ENCODE measurements around the gene CBFA2T2. TPM values are rescaled to one million over a fixed set of nuclear protein-coding genes. Genes with fewer than 3 reads are reported as not detected.
"Not testable (repeated sequence)": the region's sequence is repeated elsewhere in the genome, so short reads cannot be mapped to it uniquely, and the experiment has no call there.

The CBFA2T2 gene
- polyA plus RNA-seq, 1 donor (not counting 4 experiments of a cell fraction or from before 2014, with no cell fraction given): 6.8 TPM

DNA sequence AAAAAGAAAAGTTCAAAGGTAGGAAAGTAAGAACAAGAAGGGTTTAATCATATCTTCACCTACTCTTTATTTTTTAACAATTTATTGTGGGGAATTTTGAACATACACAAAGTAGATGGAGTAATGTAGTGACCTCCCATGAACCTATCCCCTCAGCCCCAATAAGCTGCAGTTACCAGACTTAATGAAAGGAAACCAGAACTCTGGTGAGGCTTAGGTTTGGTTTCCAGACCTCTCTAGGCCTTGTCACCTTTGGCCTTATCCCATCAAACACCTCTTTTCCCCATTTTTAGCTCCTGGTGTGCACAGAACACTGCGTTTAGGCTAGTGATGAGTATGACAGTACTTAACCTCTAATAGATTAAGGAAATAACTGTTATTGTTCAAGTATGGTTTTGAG, 42.0 kb downstream of the CBFA2T2 start:
- DNase-seq (ENCODE audit: low read depth, low spot score) (no peak), FAIRE-seq (no peak)
- Histone ChIP-seq H3K4me2 (ENCODE audit: control insufficient read depth, extremely low read depth, insufficient read depth, low read depth, low read length) (no peak overlapping the region), H3K4me3 (ENCODE audit: control insufficient read depth in 2 of 3, extremely low read depth in 1 of 3, insufficient read depth in 2 of 3, low read depth in 1 of 3, low read length in 3 of 3) (no peak overlapping the region), H2AFZ (ENCODE audit: control insufficient read depth, low read length) (no peak overlapping the region), H3K9ac (ENCODE audit: control insufficient read depth, extremely low read depth, insufficient read depth, low read length) (no peak overlapping the region), H3K4me1 (ENCODE audit: control insufficient read depth, extremely low read depth, insufficient read depth, low read length) (no peaks in the 10 kb centered on the region), H3K36me3 (ENCODE audit: control insufficient read depth in 2 of 2, extremely low read depth in 1 of 2, insufficient read depth in 2 of 2, low read length in 2 of 2) (no peaks in the 10 kb centered on the region), H3K27me3 (ENCODE audit: control insufficient read depth, extremely low read depth, insufficient read depth, low read length) (no peaks in the 10 kb centered on the region), H3K9me3 (ENCODE audit: control insufficient read depth, low read depth, low read length) (no peaks in the 10 kb centered on the region), H3K27ac (ENCODE audit: control insufficient read depth, insufficient read depth, low read length) (no peak overlapping the region), H4K20me1 (ENCODE audit: control insufficient read depth, extremely low read depth, insufficient read depth, low read length) (no peaks in the 10 kb centered on the region), H3K79me2 (ENCODE audit: control insufficient read depth, insufficient read depth, low read length) (peaks cover 3% of the 10 kb centered on the region), H3K9me1 (ENCODE audit: control insufficient read depth, extremely low read depth, insufficient read depth, low read length) (no peaks in the 10 kb centered on the region)
- TF ChIP-seq EZH2 (IDR thresholded peaks at IDR 0.05; ENCODE audit: low read length): no peak
- TF ChIP-seq, protein P1, sequence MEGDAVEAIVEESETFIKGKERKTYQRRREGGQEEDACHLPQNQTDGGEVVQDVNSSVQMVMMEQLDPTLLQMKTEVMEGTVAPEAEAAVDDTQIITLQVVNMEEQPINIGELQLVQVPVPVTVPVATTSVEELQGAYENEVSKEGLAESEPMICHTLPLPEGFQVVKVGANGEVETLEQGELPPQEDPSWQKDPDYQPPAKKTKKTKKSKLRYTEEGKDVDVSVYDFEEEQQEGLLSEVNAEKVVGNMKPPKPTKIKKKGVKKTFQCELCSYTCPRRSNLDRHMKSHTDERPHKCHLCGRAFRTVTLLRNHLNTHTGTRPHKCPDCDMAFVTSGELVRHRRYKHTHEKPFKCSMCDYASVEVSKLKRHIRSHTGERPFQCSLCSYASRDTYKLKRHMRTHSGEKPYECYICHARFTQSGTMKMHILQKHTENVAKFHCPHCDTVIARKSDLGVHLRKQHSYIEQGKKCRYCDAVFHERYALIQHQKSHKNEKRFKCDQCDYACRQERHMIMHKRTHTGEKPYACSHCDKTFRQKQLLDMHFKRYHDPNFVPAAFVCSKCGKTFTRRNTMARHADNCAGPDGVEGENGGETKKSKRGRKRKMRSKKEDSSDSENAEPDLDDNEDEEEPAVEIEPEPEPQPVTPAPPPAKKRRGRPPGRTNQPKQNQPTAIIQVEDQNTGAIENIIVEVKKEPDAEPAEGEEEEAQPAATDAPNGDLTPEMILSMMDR (optimal IDR thresholded peaks at IDR 0.05 in 1 of 3, IDR thresholded peaks at IDR 0.05 in 1 of 3, conservative IDR thresholded peaks at IDR 0.05 in 1 of 3; ENCODE audit: extremely low read depth in 1 of 3, insufficient read depth in 2 of 3, low read length in 3 of 3): no peak
- dilution Hi-C loops (cut with MboI; ENCODE audit: extremely low pct_ligation_motif_present, low sequenced_read_pairs): no loop called here

GRCh38 chr20:33532753-33533459, 43.0 kb downstream of the CBFA2T2 start:
- DNase-seq (ENCODE audit: low read depth, low spot score) (no peak), FAIRE-seq (no peak)
- no peak overlapping the region for H2AFZ ChIP-seq (ENCODE audit: control insufficient read depth, low read length)
- H3K27me3 ChIP-seq (ENCODE audit: control insufficient read depth, extremely low read depth, insufficient read depth, low read length): no peaks in the 10 kb centered on the region
- dilution Hi-C loops (cut with MboI; ENCODE audit: extremely low pct_ligation_motif_present, low sequenced_read_pairs): no loop called here
- no peak overlapping the region for H3K4me2 ChIP-seq (ENCODE audit: control insufficient read depth, extremely low read depth, insufficient read depth, low read depth, low read length)
- no peaks in the 10 kb centered on the region for H4K20me1 ChIP-seq (ENCODE audit: control insufficient read depth, extremely low read depth, insufficient read depth, low read length)
- no peak overlapping the region for H3K4me3 ChIP-seq (ENCODE audit: control insufficient read depth in 2 of 3, extremely low read depth in 1 of 3, insufficient read depth in 2 of 3, low read depth in 1 of 3, low read length in 3 of 3)
- TF ChIP-seq, protein P1 (optimal IDR thresholded peaks at IDR 0.05 in 1 of 3, IDR thresholded peaks at IDR 0.05 in 1 of 3, conservative IDR thresholded peaks at IDR 0.05 in 1 of 3; ENCODE audit: extremely low read depth in 1 of 3, insufficient read depth in 2 of 3, low read length in 3 of 3): no peak
- no peak for TF ChIP-seq EZH2 (IDR thresholded peaks at IDR 0.05; ENCODE audit: low read length)
- H3K9ac ChIP-seq (ENCODE audit: control insufficient read depth, extremely low read depth, insufficient read depth, low read length): no peak overlapping the region
- H3K27ac ChIP-seq (ENCODE audit: control insufficient read depth, insufficient read depth, low read length): no peak overlapping the region
- H3K9me1 ChIP-seq (ENCODE audit: control insufficient read depth, extremely low read depth, insufficient read depth, low read length): no peaks in the 10 kb centered on the region
- no peaks in the 10 kb centered on the region for H3K4me1 ChIP-seq (ENCODE audit: control insufficient read depth, extremely low read depth, insufficient read depth, low read length)
- peaks cover 3% of the 10 kb centered on the region for H3K79me2 ChIP-seq (ENCODE audit: control insufficient read depth, insufficient read depth, low read length)
- H3K9me3 ChIP-seq (ENCODE audit: control insufficient read depth, low read depth, low read length): no peaks in the 10 kb centered on the region
- no peaks in the 10 kb centered on the region for H3K36me3 ChIP-seq (ENCODE audit: control insufficient read depth in 2 of 2, extremely low read depth in 1 of 2, insufficient read depth in 2 of 2, low read length in 2 of 2)

DNA sequence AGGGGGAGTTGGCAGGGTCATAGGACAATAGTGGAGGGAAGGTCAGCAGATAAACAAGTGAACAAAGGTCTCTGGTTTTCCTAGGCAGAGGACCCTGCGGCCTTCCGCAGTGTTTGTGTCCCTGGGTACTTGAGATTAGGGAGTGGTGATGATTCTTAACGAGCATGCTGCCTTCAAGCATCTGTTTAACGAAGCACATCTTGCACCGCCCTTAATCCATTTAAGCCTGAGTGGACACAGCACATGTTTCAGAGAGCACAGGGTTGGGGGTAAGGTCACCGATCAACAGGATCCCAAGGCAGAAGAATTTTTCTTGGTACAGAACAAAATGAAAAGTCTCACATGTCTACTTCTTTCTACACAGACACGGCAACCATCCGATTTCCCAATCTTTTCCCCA, 45.8 kb downstream of the CBFA2T2 start:
- H3K9me3 ChIP-seq (ENCODE audit: control insufficient read depth, low read depth, low read length); H3K9ac ChIP-seq (ENCODE audit: control insufficient read depth, extremely low read depth, insufficient read depth, low read length); H3K79me2 ChIP-seq (ENCODE audit: control insufficient read depth, insufficient read depth, low read length); H2AFZ ChIP-seq (ENCODE audit: control insufficient read depth, low read length); dilution Hi-C loops (cut with MboI; ENCODE audit: extremely low pct_ligation_motif_present, low sequenced_read_pairs); H3K4me1 ChIP-seq (ENCODE audit: control insufficient read depth, extremely low read depth, insufficient read depth, low read length); FAIRE-seq; H3K9me1 ChIP-seq (ENCODE audit: control insufficient read depth, extremely low read depth, insufficient read depth, low read length); H3K27ac ChIP-seq (ENCODE audit: control insufficient read depth, insufficient read depth, low read length); H3K4me2 ChIP-seq (ENCODE audit: control insufficient read depth, extremely low read depth, insufficient read depth, low read depth, low read length); DNase-seq (ENCODE audit: low read depth, low spot score); H3K27me3 ChIP-seq (ENCODE audit: control insufficient read depth, extremely low read depth, insufficient read depth, low read length); H4K20me1 ChIP-seq (ENCODE audit: control insufficient read depth, extremely low read depth, insufficient read depth, low read length); H3K36me3 ChIP-seq (ENCODE audit: control insufficient read depth in 2 of 2, extremely low read depth in 1 of 2, insufficient read depth in 2 of 2, low read length in 2 of 2); H3K4me3 ChIP-seq (ENCODE audit: control insufficient read depth in 2 of 3, extremely low read depth in 1 of 3, insufficient read depth in 2 of 3, low read depth in 1 of 3, low read length in 3 of 3): not testable (repeated sequence)

All from keratinocyte (primary cell).